ENCODE measurements around the gene CHN2. TPM values are rescaled to one million over a fixed set of nuclear protein-coding genes. Genes with fewer than 3 reads are reported as not detected.

Gene CHN2
- 0.73 and 0.94 TPM in 2 replicates for total RNA-seq

DNA sequence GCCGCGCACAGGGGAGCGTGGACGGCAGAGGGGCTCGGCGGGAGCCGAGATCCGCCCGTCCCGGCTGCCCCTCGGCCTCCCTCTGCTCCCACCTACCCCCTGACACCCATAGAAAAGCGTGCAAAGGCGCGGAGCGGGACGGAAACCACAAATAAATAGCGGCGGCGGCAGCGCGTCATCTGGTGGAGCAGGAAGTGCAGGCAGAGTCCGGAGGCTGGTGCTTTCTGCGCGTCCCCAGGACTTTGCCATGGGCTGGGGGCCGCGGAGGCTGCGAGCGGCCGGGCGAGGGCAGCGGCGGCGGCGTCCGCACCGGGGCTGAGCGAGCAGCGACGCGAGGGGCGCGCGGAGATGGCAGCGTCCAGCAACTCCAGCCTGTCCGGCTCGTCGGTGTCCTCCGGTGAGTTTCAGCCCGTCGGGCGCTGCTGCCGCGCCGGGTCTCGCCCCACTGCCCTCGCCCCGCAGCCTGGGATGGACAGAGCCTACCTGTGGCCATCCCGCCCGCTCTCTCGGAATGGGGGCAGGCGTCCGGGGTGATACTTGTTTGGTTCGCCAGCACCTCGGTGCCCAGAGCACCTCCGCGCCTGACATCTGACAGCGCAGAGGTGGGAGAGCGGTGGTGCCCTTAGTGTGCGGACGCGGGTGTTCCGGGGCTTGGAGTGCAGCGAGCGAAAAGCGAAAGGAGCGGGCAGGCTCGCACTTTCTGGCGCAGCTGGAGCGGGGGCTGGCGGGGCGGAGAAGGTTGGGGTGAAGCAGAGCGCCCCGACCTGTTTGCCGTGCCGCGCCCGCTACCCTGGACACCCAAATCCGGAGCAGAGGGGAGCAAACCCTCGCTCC is at the start of gene CHN2:
CHN2 (plus strand) TSS at position 182 of the 834 bp plus-strand sequence.
- Mint-ChIP-seq H3K4me1 (ENCODE audit: low read depth) (peaks cover 20% of the 10 kb centered on the region), H3K36me3 (ENCODE audit: low read depth) (no peaks in the 10 kb centered on the region), H3K9me3 (no peaks in the 10 kb centered on the region), H3K27ac (no peak within 1 kb of the TSS), H3K4me3 (ENCODE audit: low read depth) (peak within 1 kb of the TSS; percentile 81), H3K27me3 (ENCODE audit: low read depth) (peaks cover 65% of the 10 kb centered on the region)
- peak; percentile 41 for DNase-seq (ENCODE audit: low spot score)
- intact Hi-C loops (cut with micrococcal nuclease), result loop anchor here (5.0 kb wide), 2 partner anchors 47 to 92 kb away; no protein-coding TSS in a partner anchor

DNA sequence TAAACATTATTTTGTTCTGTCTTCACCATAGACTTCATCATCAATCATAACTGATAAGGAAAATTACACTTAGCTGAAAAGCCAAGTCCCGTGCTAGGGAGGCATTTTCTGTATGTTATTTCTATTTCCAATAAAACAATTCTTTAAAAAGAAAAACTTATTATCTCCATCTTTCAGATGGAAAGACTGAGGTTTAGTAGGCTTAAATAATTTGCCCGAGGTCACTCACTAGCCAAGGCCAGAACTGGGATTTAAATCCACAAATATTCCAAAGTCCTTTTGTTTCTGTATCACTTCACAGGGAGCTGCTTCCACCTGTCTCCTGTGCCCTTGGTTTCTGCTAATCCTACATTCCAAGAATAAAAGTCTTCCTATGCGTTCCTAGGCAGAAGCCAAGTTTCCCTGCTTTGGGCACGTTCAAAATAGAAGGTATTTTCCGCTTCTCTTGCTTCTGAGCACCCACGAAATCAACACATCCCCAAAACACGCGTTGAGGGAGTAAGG is 49.0 kb upstream of the CHN2 start:
- Mint-ChIP-seq H3K36me3 (ENCODE audit: low read depth) (no peaks in the 10 kb centered on the region), H3K9me3 (no peaks in the 10 kb centered on the region), H3K4me3 (ENCODE audit: low read depth) (no peak overlapping the region), H3K27me3 (ENCODE audit: low read depth) (peaks cover 30% of the 10 kb centered on the region), H3K27ac (no peak overlapping the region), H3K4me1 (ENCODE audit: low read depth) (no peaks in the 10 kb centered on the region)
- no peak for DNase-seq (ENCODE audit: low spot score)
- intact Hi-C loops (cut with micrococcal nuclease), result no loop called here

DNA sequence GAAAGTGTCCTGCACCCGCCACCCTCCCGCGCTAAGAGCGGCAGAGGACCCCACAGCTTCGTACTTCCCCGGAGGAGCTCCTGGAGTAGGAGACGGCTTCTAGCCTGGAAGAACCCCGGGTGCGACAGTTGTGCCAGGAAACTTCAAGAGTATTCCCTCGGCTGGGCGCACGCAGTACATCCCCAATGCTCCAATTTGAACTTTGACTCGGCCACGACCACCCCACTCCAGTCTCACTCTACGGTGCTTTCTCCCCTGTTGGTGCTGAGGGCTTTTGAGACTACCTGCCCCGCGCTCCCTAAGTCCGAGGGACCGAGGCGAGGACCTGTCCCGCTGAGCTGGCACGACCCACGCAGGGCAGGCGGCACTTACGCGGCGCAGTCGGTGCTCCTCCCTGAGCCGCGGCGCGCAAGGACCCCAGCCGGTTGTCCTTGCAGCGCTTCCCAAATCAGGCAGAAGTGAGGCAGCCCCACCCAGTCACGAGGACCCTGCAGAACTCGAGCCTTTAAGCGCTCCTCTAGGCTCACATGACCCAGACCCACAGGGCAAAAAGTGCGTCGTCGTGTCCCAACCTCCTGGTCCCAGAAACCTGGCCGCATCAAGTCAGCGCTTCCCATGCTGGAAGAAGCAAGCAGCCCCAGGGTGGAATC is 48.4 kb upstream of the CHN2 start, which contains the start of gene CPVL:
CPVL (minus strand) TSS at position 481 of the 650 bp plus-strand sequence. CDS start 25,476 bp downstream, outside the sequence.
- Mint-ChIP-seq H3K36me3 (ENCODE audit: low read depth) (no peaks in the 10 kb centered on the region), H3K27ac (no peak within 1 kb of the TSS), H3K4me3 (ENCODE audit: low read depth) (no peak within 1 kb of the TSS), H3K9me3 (no peaks in the 10 kb centered on the region), H3K27me3 (ENCODE audit: low read depth) (peaks cover 29% of the 10 kb centered on the region), H3K4me1 (ENCODE audit: low read depth) (no peaks in the 10 kb centered on the region)
- no peak for DNase-seq (ENCODE audit: low spot score)
- intact Hi-C loops (cut with micrococcal nuclease), result no loop called here

DNA sequence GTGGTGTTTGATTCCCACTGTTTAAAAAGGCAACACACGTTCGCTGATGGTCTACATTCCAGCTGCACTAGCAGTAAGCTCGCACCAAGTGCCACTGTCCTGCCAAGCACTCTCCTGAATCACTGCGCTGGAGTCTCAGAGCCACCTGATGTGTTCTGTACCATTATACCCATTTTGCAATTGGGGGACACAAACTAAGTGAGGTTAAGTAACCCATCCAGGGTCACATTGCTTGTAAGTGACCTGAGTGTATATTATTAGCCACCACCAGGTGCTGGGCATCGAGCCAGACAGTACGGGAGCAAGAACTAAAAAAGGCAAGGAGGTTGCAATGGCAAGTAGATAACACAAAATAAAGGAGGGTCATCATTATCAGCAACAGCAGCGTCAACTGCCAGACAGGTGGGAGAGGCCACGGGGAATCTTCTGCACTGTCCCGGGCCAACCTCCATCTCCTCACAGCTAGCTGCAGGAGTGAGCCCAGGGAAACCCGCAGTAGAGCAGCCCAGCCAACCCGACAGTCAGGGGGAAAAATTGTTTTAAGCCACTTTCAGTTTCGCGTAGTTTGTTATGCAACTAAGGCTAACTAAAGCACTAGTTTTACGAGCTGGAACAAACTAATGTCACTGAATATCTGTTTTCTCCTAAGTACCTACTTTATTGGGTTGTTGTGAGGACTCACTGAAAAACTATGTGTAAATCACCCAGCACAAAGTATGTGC is 47.5 kb upstream of the CHN2 start:
- Mint-ChIP-seq H3K4me1 (ENCODE audit: low read depth) (no peaks in the 10 kb centered on the region), H3K4me3 (ENCODE audit: low read depth) (no peak overlapping the region), H3K27me3 (ENCODE audit: low read depth) (peaks cover 29% of the 10 kb centered on the region), H3K36me3 (ENCODE audit: low read depth) (no peaks in the 10 kb centered on the region), H3K9me3 (no peaks in the 10 kb centered on the region), H3K27ac (no peak overlapping the region)
- intact Hi-C loops (cut with micrococcal nuclease), result no loop called here
- DNase-seq (ENCODE audit: low spot score), result no peak

DNA sequence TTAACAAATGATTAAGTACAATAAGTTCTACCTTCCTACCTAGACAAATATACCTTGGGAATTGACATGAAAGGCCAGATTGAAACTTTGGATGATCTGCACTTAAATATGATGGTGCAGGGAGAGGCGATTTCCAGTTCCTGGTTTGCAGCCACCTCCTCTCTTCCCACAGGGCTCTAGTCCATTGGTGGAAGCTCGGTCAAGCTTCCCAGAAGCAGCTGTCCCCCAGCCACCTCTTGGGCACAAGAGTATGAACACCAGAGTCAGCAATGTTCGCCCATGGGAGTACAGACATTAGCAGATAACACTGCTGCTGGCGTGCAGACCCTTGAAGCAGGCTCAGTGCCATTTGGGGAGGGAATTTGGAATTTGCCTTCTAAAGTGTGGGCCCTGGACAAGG is 46.8 kb upstream of the CHN2 start:
- no peak overlapping the region for H3K4me3 Mint-ChIP-seq (ENCODE audit: low read depth)
- no peak for DNase-seq (ENCODE audit: low spot score)
- no peaks in the 10 kb centered on the region for H3K4me1 Mint-ChIP-seq (ENCODE audit: low read depth)
- H3K9me3 Mint-ChIP-seq, result no peaks in the 10 kb centered on the region
- intact Hi-C loops (cut with micrococcal nuclease), result no loop called here
- no peaks in the 10 kb centered on the region for H3K36me3 Mint-ChIP-seq (ENCODE audit: low read depth)
- H3K27ac Mint-ChIP-seq, result no peak overlapping the region
- H3K27me3 Mint-ChIP-seq (ENCODE audit: low read depth), result peaks cover 31% of the 10 kb centered on the region

DNA sequence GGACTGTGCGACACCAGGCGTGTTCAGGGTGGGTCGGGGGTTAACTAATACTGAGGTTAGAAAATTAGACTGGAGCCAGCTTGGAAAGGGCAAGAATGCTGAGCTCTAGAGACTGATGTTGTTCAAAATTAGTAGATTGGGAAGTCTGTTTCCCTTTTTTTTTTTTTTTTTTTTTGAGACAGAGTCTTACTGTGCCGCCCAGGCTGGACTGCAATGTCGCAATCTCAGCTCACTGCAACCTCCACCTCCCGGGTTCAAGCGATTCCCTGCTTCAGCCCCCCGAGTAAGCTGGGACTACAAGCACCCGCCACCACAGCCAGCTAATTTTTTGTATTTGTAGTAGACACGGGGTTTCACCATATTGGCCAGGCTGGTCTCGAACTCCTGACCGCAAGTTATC is 45.5 kb upstream of the CHN2 start:
- intact Hi-C loops (cut with micrococcal nuclease), result no loop called here
- no peak overlapping the region for H3K4me3 Mint-ChIP-seq (ENCODE audit: low read depth)

DNA sequence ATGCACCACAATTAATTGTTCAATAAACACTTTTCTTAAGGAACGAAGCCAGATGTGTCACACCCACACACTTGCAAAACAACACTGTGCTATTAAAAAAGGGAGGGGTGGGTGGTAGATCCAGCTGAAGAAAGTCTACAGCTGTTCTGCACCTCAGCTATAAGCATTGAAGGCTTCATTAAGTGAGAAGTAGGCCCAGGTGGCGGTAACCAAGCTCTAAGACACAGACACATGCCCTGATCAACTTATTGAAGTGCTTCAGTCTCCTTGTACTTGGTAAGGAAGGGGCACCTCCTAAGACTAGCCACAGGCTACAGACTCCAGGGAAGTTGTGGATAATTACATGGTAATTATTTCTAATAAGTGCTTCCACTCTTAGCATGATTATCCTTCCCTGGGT is 43.7 kb upstream of the CHN2 start:
- H3K27ac Mint-ChIP-seq, result no peak overlapping the region
- no peak for DNase-seq (ENCODE audit: low spot score)
- no peaks in the 10 kb centered on the region for H3K4me1 Mint-ChIP-seq (ENCODE audit: low read depth)
- H3K9me3 Mint-ChIP-seq, result no peaks in the 10 kb centered on the region
- H3K27me3 Mint-ChIP-seq (ENCODE audit: low read depth), result peaks cover 24% of the 10 kb centered on the region
- H3K36me3 Mint-ChIP-seq (ENCODE audit: low read depth), result no peaks in the 10 kb centered on the region
- intact Hi-C loops (cut with micrococcal nuclease), result no loop called here
- no peak overlapping the region for H3K4me3 Mint-ChIP-seq (ENCODE audit: low read depth)

More for the DNA sequence above, 45.5 kb upstream of the CHN2 start:
- H3K4me1 Mint-ChIP-seq (ENCODE audit: low read depth), result no peaks in the 10 kb centered on the region
- DNase-seq (ENCODE audit: low spot score), result no peak
- no peaks in the 10 kb centered on the region for H3K9me3 Mint-ChIP-seq
- H3K27me3 Mint-ChIP-seq (ENCODE audit: low read depth), result peaks cover 31% of the 10 kb centered on the region
- H3K36me3 Mint-ChIP-seq (ENCODE audit: low read depth), result no peaks in the 10 kb centered on the region
- H3K27ac Mint-ChIP-seq, result no peak overlapping the region

DNA sequence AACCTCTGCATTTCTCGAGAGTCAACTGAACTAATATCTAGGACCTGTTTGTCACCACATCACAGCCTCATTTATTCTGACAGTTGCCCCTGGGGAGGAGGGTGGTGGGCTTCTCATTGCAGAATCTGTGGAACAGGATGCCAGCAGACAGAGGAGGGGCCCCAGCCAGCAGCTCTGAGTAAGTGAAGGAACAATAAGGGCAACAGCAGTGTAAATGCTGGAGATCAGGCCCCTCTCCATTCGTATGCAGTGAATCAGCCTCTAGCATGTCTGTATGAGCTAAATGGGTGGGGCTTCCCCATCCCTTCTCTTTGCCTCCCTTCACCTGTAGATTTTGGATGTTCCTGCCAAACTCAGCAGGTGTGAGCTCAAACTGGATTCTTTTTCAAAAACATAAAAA is 40.5 kb upstream of the CHN2 start:
- H3K9me3 Mint-ChIP-seq, result no peaks in the 10 kb centered on the region
- H3K36me3 Mint-ChIP-seq (ENCODE audit: low read depth), result no peaks in the 10 kb centered on the region
- peaks cover 10% of the 10 kb centered on the region for H3K27me3 Mint-ChIP-seq (ENCODE audit: low read depth)
- no peak overlapping the region for H3K4me3 Mint-ChIP-seq (ENCODE audit: low read depth)
- H3K4me1 Mint-ChIP-seq (ENCODE audit: low read depth), result peaks cover 7% of the 10 kb centered on the region
- no peak overlapping the region for H3K27ac Mint-ChIP-seq
- intact Hi-C loops (cut with micrococcal nuclease), result no loop called here
- no peak for DNase-seq (ENCODE audit: low spot score)

DNA sequence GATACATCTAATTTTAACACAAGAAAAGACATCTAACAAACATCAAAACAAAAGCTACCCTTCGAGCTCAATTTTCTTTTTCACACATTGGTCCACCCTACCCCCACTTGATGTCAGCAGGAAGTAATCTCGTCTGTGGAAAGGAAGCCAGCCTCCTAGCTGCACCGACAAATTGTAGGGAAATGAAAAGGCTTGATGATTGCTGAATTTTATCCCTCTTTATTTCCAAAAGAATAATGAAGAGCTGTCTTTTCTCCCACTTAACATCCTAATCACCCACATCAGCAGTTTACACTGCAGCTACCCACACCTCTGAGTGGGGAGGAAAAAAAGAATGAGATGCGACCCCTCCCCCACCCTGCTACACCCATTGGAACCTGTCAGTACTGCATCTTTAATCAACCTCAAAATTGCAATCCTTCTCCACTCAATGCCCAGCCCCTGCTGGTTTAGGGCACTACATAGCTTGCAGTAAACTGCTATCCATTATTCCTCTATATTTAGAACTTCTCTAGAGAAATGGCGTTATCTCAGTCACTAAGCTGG is 37.6 kb upstream of the CHN2 start:
- Mint-ChIP-seq H3K27me3 (ENCODE audit: low read depth) (peaks cover 8% of the 10 kb centered on the region), H3K27ac (no peak overlapping the region), H3K36me3 (ENCODE audit: low read depth) (no peaks in the 10 kb centered on the region), H3K4me3 (ENCODE audit: low read depth) (no peak overlapping the region), H3K9me3 (no peaks in the 10 kb centered on the region), H3K4me1 (ENCODE audit: low read depth) (peaks cover 7% of the 10 kb centered on the region)
- intact Hi-C loops (cut with micrococcal nuclease), result no loop called here
- no peak for DNase-seq (ENCODE audit: low spot score)

DNA sequence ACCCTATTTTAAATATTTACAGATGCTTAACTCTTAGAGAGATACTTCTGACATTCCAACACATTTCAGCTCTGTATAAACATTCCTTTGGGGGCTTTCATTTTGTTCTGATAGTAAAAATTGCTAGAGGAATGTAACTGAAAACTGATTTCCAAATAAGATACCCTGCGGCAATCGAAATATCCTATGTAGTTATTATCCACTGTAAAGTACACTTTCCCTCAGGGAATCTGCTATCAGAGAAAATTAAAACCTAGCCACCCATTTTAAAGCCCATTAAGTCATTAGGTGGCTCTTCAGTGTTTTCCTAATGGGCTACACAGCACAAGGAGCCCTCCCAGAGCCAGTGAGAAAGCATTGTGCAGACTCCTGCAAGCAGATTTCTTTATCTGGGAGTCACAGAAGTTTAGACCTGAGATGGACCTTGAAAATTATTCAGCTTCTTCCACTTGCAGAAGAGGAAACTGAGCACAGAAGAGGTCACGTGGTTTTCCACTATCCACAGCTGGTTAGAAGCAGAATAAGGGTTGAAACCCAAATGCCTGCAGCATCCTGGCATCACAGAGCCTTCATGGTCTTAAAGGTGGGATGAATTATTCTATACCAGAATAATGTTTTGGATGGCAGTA is 35.7 kb upstream of the CHN2 start:
- Mint-ChIP-seq H3K9me3 (no peaks in the 10 kb centered on the region), H3K27me3 (ENCODE audit: low read depth) (peaks cover 9% of the 10 kb centered on the region), H3K4me1 (ENCODE audit: low read depth) (peaks cover 7% of the 10 kb centered on the region), H3K36me3 (ENCODE audit: low read depth) (no peaks in the 10 kb centered on the region), H3K27ac (no peak overlapping the region), H3K4me3 (ENCODE audit: low read depth) (no peak overlapping the region)
- no peak for DNase-seq (ENCODE audit: low spot score)
- intact Hi-C loops (cut with micrococcal nuclease), result no loop called here

DNA sequence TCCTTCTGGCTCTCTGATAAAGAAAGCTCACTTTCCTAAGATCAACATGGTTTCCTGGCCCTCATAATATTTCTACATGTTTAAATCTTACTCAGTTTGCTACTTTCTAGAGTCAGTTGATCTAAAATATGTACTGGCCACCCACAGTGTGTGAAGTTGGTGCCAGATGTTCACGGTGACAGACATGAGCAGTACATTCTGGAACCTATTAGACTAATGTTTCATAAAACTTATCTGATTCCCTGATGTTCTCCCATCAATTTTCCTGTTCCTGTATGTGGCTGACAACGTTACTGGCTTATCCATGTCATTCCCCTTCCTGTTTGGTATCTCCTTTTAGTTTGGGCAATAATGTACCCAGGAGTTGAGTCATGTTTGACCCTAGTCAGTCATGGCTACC is 34.5 kb upstream of the CHN2 start:
- Mint-ChIP-seq H3K27me3 (ENCODE audit: low read depth) (peaks cover 9% of the 10 kb centered on the region), H3K4me3 (ENCODE audit: low read depth) (no peak overlapping the region), H3K27ac (no peak overlapping the region)

DNA sequence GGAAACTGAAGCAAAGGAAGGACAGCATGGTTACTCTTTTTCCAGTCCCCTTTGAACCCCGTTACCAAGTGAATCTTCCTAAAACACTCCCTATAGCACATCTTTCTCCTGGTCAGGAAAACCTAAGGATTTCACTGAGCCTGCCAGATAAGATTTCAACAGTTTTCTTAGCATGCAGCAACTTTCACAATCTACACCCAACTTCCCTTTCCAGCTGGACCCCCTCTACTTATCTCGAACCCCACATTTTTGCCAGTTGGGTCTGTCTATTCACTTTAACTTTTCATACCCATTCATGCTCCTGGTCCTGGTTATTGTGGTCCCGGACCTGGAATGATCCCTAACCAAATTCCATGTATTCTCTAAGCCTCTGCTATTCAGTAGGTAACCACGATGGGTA is 33.3 kb upstream of the CHN2 start:
- no peak overlapping the region for H3K27ac Mint-ChIP-seq
- H3K4me1 Mint-ChIP-seq (ENCODE audit: low read depth), result peaks cover 7% of the 10 kb centered on the region
- intact Hi-C loops (cut with micrococcal nuclease), result no loop called here
- no peak overlapping the region for H3K4me3 Mint-ChIP-seq (ENCODE audit: low read depth)
- H3K27me3 Mint-ChIP-seq (ENCODE audit: low read depth), result peaks cover 9% of the 10 kb centered on the region
- no peaks in the 10 kb centered on the region for H3K9me3 Mint-ChIP-seq
- no peak for DNase-seq (ENCODE audit: low spot score)
- no peaks in the 10 kb centered on the region for H3K36me3 Mint-ChIP-seq (ENCODE audit: low read depth)

More for the DNA sequence above, 34.5 kb upstream of the CHN2 start:
- peaks cover 7% of the 10 kb centered on the region for H3K4me1 Mint-ChIP-seq (ENCODE audit: low read depth)
- no peak for DNase-seq (ENCODE audit: low spot score)
- no peaks in the 10 kb centered on the region for H3K9me3 Mint-ChIP-seq
- intact Hi-C loops (cut with micrococcal nuclease), result no loop called here
- H3K36me3 Mint-ChIP-seq (ENCODE audit: low read depth), result no peaks in the 10 kb centered on the region
